GM18868 (cell line): ENCODE measurements around the gene GOLGA1.
A peak's percentile ranks its signal among the peaks of the same experiment; 100 is the strongest.
"Not testable (repeated sequence)": the region's sequence is repeated elsewhere in the genome, so short reads cannot be mapped to it uniquely, and the experiment has no call there.

ENCODE experiments used
- ATAC-seq: cut with Tn5 transposase; IDR thresholded peaks from one replicate; pipeline ENCODE4 v1.9.1; 2021; ENCODE audit warnings: mild to moderate bottlenecking, moderate library complexity; ENCODE audit not compliant: unreplicated experiment

The GOLGA1 gene

DNA sequence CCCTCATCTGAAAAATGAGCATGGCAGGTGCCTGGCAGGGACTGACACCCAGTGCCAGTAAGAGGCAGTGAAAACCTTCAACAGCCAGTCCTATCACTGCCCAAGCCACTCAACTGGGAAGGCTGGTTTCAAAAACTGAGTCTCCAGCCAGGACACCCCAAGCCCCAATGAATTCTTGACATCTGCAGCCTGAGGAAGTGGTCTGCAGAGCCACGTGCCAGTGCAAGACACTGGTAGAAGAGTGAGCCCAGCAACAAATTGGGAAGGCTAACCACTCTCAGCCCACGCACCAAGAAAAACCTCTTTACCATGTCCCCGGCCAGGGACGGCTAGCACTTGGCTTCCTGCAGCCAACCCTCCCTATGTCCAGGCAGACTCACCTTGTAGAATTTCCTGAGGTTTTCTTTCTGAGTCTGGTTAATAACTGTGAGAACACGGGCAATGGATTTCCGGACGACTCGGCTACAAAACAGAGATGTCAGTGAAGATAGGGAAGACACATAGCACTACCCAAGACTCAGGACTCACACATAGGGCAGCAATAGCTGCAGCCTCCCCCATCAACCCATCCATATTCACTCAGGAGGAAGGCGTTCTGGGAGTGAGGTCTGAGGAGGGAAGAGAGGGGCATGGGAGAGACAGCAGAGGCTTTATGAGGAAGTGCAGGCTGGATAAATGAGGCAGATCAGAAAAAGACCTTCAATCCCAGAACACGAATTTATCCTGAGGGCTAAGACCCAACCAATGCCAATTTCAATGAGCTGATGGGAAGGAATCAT, 80.9 kb downstream of the GOLGA1 start:
- ATAC-seq = no peak

DNA sequence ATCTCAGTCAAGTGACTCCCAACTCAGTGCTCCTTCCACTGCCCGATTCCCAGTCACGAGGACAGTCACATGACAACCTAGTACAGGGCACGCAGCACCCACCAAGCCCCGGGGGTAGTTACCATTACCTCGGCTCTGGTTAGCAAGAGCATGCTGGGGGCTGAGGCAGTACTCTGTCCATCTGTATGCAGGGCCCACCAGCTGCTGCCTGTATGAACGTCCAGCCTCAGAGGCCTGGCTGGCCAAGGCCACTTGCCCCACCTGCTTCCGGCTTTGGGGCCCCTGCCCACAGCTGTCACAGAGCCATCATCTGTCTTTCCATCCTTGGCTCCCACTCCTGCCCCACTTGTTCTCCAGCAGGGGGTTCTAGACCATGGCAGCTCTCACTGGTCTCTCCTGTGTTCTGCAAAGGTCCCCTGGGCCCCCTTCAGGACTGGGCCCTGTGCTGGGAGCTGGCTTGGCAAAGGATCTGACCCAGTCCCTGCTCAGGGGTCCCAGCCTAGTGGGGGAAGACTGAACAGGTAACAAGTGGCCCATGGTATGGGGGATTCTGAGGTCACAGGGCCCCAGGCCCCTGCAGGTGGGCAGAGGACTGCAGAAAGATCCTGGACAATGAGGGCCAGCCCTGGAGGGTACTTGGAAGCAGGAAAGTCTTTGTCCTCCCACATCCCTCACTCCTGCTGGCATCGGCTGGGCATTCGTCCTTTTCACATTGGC, 82.4 kb downstream of the GOLGA1 start:
- ATAC-seq = no peak

DNA sequence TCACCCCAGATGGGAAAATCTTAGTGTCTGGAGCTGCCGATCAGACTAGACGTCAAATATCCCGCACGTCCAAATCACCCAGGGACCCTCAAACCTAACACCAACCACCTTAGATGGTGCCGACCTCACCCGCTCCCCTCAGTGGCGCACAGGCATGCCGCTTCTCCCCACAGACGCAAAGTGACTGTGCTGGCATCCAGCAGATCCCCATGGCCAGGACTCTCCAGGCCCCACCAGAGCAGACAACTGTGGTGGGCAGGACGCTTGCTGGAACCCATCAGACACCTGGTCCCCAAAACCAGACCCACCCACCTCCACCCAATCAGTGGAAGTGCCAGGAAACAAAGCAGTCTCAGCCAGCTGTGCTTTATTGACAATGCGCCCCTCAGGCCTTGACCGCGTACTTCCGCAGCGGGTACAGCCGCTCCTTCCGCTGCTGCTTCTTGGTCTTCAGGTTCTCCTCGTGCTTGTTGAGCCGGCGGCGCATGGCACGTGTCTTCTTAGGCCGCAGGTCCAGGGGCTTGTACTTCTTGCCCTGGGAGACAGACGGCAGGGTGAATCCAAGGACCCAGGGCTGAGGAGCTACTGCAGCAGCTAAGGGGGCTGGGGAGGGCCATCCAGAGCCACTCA, 83.2 kb downstream of the GOLGA1 start:
- ATAC-seq = no peak

DNA sequence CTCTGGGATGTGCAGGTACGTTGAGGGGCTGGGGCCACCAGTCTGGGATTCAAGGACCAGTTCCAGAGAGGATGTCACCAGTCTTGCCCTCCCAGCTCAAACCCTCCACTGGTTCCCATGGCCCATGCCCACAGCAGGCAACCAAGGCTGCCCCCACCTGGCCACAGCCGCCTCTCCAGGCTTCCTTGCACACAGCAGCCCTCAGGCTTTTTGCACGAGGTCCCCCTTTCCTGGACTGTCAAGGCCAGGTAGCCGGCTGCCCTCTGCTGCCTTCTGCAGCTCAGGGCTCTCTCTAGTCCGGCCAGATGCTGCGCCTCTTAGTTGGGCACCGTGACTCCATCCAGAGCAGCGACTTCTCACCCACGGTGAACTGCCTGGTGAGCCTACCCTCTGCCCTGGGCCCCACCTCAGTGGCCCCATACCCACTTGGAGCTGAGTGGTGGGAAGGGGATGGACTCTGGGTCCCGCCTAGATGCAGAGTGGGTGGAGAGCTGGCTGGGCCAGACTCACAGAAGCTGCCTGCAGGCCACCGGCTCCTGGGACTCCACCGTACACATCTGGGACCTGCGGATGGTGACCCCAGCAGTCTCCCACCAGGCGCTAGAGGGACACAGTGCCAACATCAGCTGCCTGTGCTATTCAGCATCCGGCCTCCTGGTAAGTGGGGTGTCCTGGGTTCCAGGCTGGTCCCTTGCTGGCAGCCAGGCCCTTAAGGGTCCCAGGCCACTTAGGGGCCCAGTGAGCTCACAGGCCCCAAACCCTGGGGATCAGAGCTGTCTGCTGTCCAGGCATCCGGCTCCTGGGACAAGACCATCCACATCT, 84.7 kb downstream of the GOLGA1 start:
- no peak for ATAC-seq

DNA sequence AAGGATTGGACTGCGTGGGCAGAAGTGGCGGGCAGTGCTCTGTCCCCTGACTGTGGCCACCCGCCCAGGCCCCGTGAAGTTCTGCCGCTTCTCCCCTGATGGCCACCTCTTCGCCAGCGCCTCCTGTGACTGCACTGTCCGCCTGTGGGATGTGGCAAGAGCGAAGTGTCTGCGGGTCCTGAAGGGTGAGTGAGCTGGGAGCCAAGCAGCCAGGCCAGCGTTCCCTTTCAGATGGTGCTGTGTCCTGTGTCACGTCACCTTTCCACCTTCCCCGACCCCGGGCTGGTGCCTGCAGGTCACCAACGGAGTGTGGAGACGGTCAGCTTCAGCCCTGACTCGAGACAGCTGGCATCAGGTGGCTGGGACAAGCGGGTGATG, 85.3 kb downstream of the GOLGA1 start:
- ATAC-seq = no peak

DNA sequence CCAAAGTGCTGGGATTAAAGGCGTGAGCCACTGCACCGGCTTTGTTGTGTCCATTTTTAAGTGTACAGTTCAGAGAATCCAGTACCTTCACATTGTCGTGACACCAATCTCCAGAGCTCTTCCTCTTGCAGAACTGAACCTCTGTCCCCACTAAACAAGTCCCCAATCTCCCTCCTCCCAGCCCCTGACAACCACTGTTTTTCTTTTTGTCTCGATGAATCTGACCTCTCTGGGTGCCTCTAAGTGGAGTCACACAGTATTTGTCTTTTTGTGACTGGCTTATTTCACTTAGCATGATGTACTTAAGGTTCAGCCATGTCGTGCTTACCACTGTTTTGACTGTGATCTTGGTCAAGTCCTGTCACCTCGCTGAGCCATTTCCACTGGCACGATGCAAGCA, 86.1 kb downstream of the GOLGA1 start:
- no peak for ATAC-seq

DNA sequence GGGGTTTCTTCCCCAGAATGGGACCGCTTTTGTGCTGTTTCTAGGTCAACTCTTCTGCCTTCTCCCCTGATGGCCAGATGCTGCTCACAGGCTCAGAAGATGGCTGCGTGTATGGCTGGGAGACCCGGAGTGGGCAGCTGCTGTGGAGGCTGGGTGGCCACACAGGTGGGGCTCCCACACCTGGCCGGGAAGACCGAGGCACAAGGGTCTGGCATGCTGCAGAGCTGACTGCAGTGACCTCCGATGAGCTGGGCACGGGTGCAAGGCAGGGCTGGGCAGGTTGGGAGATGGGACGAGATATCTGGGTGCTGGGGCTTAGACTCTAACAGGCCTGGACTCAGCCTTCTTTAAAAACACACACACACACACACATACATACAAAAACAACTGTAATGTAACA, 86.7 kb downstream of the GOLGA1 start:
- no peak for ATAC-seq

DNA sequence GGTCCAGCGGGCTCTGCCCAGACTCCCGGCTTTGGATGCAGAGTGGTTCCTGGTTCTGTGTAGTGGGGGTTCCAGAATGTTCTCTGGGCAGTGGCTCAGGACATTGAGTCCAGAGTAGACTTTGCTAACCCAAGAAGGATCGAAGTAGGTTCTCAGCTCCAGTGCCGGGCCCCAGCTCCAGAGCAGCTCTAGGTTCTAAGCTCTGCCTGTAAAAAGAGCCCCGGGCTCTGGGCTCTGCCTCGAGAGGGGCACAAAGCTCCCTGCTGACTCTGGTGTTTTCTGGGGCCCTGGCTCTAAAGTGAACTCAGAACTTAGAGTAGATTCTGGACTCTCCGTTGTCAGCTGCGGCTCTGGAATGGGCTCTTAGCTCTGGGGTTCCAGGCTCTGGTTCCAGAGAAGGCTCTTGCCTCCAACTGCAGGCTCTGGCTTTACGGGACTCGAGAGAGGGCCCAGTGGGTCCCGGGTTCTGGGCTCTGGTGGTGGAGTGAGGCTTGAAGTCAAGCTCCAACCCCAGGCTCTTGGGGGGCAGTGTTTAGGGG, 87.2 kb downstream of the GOLGA1 start:
- no peak for ATAC-seq

DNA sequence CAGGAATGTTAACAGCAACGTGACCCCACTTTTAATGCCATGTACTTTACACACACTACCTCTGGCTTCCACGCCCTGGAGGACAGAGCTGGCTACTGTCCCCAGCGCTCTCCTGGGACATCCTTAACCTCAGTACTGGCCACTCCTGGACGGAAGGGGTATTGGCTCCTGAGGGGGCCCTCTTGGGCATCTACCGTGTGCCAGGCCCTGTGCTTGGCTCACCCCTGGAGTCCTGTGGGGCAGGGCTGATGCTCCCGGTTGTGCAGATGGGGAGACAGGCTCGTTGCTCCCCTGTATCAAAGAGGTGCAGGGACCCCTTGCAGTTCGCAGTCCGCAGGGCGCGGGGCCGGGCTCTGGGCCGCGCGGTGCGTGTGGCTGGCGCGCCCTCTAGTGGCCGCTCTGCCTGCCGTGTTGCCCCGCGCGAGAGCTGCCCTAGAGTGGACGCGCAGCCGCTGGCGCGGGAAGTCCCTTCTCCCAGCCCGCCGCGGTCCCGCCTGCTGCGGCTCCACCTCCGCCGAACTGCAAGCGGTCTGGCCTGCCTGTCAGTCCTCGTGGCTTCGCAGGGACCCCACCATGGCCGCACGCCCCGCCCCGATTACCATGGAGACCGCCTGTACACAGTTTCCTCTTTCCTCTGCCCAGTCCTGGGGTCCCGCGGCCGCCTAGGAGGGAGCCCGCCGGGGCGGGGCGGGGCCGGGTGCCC, 87.9 kb downstream of the GOLGA1 start, which contains the start of gene WDR38:
Gene WDR38 (plus strand): TSS at position 632 of the 703 bp plus-strand sequence. CDS start 72 bp downstream, outside the sequence.
- peak; percentile 79 for ATAC-seq

DNA sequence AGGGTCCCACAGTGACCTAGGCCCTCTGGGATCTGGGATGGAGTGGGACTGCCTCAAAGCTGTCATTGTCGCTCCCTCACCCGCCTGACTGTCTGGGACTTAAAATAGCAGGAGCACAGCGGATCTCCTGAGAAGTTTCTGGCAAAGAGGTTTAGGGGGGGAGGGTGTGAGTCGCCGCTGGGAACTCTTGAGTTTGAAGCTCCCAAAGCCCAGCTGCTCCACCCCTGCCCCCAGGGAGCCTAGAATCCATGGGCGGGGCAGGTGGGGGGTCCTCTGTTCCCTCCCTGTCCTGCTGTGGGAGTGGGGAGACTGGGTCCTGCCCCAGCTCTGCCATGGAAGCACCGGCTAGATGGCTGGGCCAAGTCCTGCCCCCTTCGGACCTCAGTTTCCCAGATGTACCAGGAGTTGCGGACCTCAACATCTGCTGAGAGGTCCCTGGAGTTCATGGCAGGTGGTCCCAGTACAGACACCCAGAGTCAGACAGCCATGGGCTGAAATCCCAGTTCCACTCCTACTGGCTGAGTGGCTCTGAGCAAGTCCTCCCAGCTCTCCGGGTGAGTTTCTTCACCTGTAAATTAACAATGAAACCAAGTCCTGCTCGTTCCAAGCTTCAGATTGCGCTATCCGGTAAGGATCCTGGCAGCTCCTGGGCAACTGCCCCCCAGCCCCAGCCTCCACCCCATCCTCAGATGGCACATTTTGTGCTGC, 88.6 kb downstream of the GOLGA1 start:
- no peak for ATAC-seq

DNA sequence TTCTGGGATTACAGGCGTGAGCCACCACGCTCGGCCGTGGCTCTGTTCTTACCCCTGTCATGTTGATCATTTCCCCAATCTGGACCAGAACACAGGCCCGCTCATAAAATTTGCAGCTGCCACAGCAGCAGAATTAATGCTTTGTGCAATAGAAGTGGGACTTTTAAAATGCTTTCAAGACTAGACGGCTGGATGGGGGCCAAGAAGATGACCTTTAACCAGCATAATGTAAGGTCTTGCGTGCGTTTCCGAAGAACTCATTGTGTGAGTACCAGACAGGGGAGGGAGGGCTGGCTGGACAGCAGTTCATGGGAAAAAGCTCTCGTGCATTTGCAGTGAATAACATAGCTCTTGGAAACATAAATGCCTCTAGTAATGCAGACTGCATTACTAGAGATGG, 91.1 kb downstream of the GOLGA1 start:
- ATAC-seq = no peak

DNA sequence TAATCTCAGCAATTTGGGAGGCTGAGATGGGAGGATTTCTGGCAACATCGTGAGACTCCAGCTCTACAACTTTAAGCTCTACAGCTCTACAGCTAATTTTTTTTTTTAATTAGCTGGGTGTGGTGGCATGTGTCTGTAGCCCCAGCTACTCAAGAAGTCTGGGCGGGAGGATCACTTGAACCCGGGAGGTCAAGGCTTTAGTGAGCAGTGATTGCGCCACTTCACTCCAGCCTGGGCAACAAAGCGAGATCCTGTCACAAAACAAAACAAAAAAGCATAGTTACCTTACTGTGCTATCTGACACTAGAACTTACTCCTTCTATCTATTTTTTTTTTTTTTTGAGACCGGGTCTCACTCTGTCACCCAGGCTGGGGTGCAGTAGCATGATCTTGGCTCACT, 93.9 kb downstream of the GOLGA1 start:
- ATAC-seq = no peak

DNA sequence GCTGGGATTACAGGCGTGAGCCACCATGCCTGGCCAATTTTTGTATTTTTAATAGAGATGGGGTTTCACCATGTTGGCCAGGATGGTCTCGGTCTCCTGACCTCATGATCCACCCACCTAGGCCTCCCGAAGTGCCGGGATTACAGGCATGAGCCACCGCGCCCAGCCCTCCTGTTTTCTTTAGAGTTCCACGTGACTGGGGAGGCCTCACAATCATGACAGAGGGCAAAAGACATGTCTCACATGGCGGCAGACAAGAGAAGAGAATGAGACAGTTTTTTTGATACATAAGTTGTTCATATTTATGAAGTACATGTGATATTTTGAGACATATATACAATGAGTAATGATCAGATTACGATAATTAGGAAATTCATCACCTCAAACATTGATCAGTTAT, 94.4 kb downstream of the GOLGA1 start:
- ATAC-seq = not testable (repeated sequence)

DNA sequence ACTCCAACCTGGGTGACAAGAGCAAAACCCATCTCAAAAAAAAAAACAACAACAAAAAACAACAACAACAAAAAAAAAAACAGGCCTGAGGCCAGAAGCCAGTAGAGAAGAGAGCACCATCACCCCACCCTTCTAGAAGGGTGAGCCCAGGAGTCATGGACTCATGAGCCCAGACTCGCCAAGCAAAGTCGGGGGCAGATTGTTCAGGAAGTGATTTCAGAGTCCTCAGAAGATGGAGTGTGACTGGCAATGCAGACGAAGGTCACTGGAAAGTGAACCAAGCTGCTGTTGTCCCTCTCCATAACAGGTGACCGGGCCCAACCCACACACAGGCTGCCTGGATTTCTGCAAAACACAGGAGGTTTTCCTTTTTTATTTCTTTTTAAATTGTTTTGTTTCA, 96.6 kb downstream of the GOLGA1 start:
- ATAC-seq = no peak

DNA sequence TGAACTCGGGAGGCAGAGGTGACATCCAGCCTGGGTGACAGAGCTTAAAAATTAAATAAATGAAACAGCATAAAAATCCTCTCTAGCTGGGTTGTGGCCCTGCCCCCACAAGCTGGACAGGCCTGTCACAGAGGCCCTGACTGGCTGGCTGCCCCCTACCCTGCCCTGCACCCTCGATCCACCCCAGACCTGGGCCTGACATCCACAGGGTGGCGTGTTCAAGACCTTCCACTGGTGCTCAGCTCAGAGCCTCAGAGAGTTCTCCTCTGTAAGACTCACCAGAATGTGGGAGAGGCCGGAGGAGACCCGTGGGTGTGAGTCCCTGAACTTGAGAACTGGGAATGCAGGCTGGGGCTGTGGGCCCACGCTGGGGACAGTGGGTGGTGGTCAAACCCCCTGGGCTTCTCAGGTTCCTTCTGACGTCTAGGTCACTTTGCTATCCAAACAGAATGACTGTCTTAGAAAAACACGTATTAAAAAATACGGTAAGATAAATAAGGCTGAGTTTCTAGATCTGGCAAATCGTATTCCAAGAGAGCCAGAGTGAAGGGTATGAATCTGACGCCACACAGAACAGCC, 97.3 kb downstream of the GOLGA1 start:
- ATAC-seq = no peak

DNA sequence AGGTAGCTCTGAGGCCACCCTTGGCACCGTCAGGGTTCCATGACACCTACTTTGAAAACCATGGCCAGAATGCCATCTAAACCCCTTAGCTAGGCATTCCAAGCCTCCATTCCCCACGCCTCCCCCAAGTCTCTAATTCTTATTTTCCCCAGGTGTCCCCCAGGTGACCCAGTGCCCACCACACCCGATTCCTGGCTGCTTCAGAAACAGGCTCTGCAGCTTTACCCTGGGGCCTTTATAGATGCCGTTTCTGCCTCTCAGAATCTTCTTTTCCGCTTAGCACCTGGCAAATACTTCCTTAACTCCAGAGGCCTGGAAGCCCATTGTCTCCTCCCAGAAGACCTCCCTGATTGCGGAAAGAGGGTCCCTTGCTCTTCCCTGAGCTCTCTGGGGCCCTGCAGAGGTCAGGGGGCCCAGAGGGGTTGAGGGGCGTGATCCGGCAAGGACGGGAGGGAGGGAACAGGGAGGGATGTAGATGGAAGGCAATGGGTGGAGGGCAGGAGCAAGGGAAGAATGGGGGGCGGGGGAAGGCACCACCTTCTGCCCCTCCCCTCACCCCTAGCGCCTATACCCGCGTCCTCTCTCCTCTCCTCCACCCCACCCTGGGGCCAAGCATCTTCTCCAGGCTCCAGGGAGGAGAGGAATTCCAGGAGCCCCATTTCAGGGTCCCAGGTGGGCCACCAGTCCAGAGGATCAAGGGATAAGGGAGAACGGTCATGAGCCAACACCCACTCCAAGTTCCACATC, 99.6 kb downstream of the GOLGA1 start:
- no peak for ATAC-seq

DNA sequence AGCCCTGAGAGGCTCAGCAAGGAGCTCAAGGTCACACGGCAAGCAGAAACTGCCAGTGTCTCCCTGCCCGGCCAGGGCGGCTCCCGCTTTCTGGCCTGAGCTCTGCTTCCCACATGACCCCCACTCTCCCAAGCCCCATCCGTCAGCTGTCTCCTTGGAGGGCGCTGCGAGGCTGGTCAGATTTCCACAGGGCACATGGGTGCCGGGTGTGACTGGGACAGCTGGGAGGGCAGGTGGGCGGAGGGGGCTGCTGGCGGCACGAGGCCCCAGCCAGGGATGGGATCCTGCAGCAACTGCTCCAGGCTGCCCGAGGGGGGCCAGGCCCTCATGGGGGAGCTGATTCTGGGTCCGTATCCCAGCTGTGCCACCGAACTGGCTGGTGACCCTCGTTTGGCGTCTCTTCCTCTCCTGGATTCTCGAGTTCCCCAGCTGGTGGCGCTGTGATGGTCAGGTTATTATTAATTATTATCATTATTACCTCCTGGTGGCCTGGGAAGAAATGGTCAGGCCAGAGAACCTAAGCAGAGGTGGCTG, 100.5 kb downstream of the GOLGA1 start:
- ATAC-seq = no peak

DNA sequence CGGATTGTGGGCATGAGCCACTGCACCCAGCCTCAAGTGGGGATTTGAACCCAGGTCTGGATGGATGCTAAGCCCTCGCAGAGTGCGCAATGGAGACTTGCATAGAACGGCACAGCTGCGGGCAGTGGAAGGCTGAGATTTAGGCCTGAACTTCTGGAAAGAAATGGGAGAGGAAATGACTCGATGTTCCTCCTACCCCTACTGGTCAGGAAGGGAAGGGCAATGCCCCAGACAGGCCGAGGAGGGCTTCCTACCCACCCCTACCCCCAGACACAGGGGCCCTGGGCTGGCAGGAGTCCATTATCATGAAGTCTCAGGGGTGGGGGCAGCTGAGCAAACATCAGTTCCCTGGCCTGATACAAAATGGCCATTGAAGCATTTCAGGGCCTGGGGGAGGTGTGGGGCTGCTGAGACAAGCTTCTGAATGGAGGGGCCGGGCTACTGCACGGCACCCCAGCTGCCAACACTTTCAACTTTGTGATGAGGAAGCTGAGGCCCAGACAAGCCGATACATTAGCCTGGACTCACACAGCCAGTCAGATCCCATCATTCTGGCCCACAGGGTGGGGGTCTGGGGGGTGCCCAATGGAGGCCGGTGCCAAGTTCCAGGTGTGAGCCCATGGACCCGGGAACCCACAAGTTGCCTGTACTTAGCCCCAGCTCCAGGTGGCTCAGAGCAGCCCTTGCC, 101.1 kb downstream of the GOLGA1 start:
- ATAC-seq = no peak
